IMR-90 (cell line): ENCODE results near the gene RPL19. TPM values are rescaled to one million over a fixed set of nuclear protein-coding genes. Genes with fewer than 3 reads are reported as not detected.

ENCODE experiments used
- ATAC-seq: fragments of 200-7000 bp; cut with Tn5 transposase; 2 replicates; pipeline ENCODE4 v1.9.1; 2020; ENCODE audit warnings: low read depth, mild to moderate bottlenecking, moderate library complexity
- BruUV-seq: library from RNA; stranded (reverse); fragments of 400-500 nt; replicated peaks from 2 replicates; lab custom pipeline; 2021; lab: Mats Ljungman, UMichigan
- CTCF ChIA-PET: fragments of 300-600 bp; formaldehyde crosslinking; extraction: SDS; loops from one replicate; lab custom pipeline; 2021; ENCODE audit warnings: antibody characterized with exemption; lab: Yijun Ruan, JAX
- POLR2A ChIA-PET: fragments of 300-600 bp; sonication (Branson Sonifier 250); formaldehyde crosslinking; loops from one replicate; lab custom pipeline; 2022; ENCODE audit warnings: antibody characterized with exemption; ENCODE audit not compliant: unreplicated experiment; lab: Charles Lee
- DNase-seq: peaks from one replicate; pipeline ENCODE4 v3.0.0; 2013
- H2AFZ ChIP-seq: replicated peaks from 2 replicates; pipeline ENCODE3; 2013; ENCODE audit warnings: low read length, mild to moderate bottlenecking; ENCODE audit not compliant: poor library complexity
- H2AK5ac ChIP-seq: 2 replicates; pipeline ENCODE4 v1.6.1; 2013; ENCODE audit warnings: low read depth, low read length, inconsistent platforms
- H2AK9ac ChIP-seq: replicated peaks from 2 replicates; pipeline ENCODE3; 2013; ENCODE audit warnings: mild to moderate bottlenecking, low read depth, low read length, moderate library complexity; ENCODE audit not compliant: poor library complexity
- H2BK120ac ChIP-seq: 2 replicates; pipeline ENCODE4 v1.6.1; 2013; ENCODE audit warnings: low read depth, low read length, inconsistent platforms
- H2BK15ac ChIP-seq: 3 replicates; pipeline ENCODE4 v1.6.1; 2013; ENCODE audit warnings: low read depth, low read length, inconsistent platforms
- H2BK20ac ChIP-seq: 2 replicates; pipeline ENCODE4 v1.6.1; 2013; ENCODE audit warnings: low read depth, mild to moderate bottlenecking, inconsistent platforms, low read length, moderate library complexity
- H2BK5ac ChIP-seq: 2 replicates; pipeline ENCODE4 v1.6.1; 2013; ENCODE audit warnings: mild to moderate bottlenecking, low read depth, low read length, inconsistent platforms; ENCODE audit not compliant: poor library complexity, severe bottlenecking
- H3K14ac ChIP-seq: replicated peaks from 2 replicates; pipeline ENCODE4 v1.6.1; 2013; ENCODE audit warnings: low read depth, low read length, inconsistent platforms
- H3K18ac ChIP-seq: 2 replicates; pipeline ENCODE4 v1.6.1; 2013; ENCODE audit warnings: low read depth, low read length, control low read depth
- H3K23ac ChIP-seq: 2 replicates; pipeline ENCODE4 v1.6.1; 2013; ENCODE audit warnings: low read depth, low read length, inconsistent platforms
- H3K27ac ChIP-seq: 2 replicates; pipeline ENCODE4 v1.5.1; 2013; ENCODE audit warnings: mild to moderate bottlenecking, control low read depth, low read length; ENCODE audit not compliant: insufficient read depth
- H3K27me3 ChIP-seq: 2 replicates; pipeline ENCODE4 v1.6.1; 2013; ENCODE audit warnings: low read length; ENCODE audit not compliant: control insufficient read depth, insufficient read depth
- H3K36me3 ChIP-seq: 2 replicates; pipeline ENCODE4 v1.6.1; 2013; ENCODE audit warnings: low read length, mixed read lengths; ENCODE audit not compliant: control insufficient read depth, insufficient read depth
- H3K4ac ChIP-seq: 2 replicates; pipeline ENCODE4 v1.6.1; 2013; ENCODE audit warnings: low read depth, low read length, inconsistent platforms
- H3K4me1 ChIP-seq: 2 replicates; pipeline ENCODE4 v1.6.1; 2013; ENCODE audit warnings: low read length, mixed read lengths; ENCODE audit not compliant: control insufficient read depth, insufficient read depth
- H3K4me2 ChIP-seq: 2 replicates; pipeline ENCODE4 v1.6.1; 2013; ENCODE audit warnings: low read depth, mild to moderate bottlenecking, control low read depth, low read length, moderate library complexity
- H3K4me3 ChIP-seq: 2 replicates; pipeline ENCODE4 v1.5.1; 2013; ENCODE audit warnings: low read depth, mild to moderate bottlenecking, control low read depth, low read length, moderate library complexity; ENCODE audit not compliant: insufficient read depth
- H3K56ac ChIP-seq: 2 replicates; pipeline ENCODE4 v1.6.1; 2013; ENCODE audit warnings: low read length, inconsistent platforms; ENCODE audit not compliant: insufficient read depth; ENCODE audit errors: extremely low read depth
- H3K79me1 ChIP-seq, 2 experiments: 2 replicates each; pipeline ENCODE4 v1.6.1; 2013; ENCODE audit warnings: low read length in 2 of 2, inconsistent platforms in 1 of 2, low read depth in 1 of 2
- H3K9ac ChIP-seq: 2 replicates; pipeline ENCODE4 v1.6.1; 2013; ENCODE audit warnings: low read depth, low read length, control low read depth
- H3K9me1 ChIP-seq: 2 replicates; pipeline ENCODE4 v1.6.1; 2013; ENCODE audit warnings: low read length, inconsistent platforms; ENCODE audit not compliant: insufficient read depth
- H3K9me3 ChIP-seq: 2 replicates; pipeline ENCODE4 v1.6.1; 2013; ENCODE audit warnings: low read length; ENCODE audit not compliant: control insufficient read depth, insufficient read depth
- H4K20me1 ChIP-seq: 2 replicates; pipeline ENCODE4 v1.6.1; 2013; ENCODE audit warnings: low read length, inconsistent platforms; ENCODE audit not compliant: insufficient read depth
- H4K5ac ChIP-seq: 2 replicates; pipeline ENCODE4 v1.6.1; 2013; ENCODE audit warnings: mild to moderate bottlenecking, low read depth, low read length, control low read depth
- H4K8ac ChIP-seq, 2 experiments: 2 replicates each; pipeline ENCODE4 v1.6.1; 2013; ENCODE audit warnings: low read depth in 2 of 2, low read length in 2 of 2, control low read depth in 1 of 2, inconsistent platforms in 1 of 2
- H4K91ac ChIP-seq: 2 replicates; pipeline ENCODE4 v1.6.1; 2013; ENCODE audit warnings: low read depth, low read length, inconsistent platforms; ENCODE audit not compliant: insufficient read depth
- BHLHE40 ChIP-seq: fragments of 150-350 bp; IDR thresholded peaks from 2 replicates; pipeline ENCODE4 v1.6.1; 2016; ENCODE audit warnings: mild to moderate bottlenecking, low read depth, low read length
- WGBS, 2 experiments: methylation state at CpG; one replicate each; pipeline versions ENCODE4 v1.1.5 to v1.1.7; 2013; ENCODE audit warnings: missing lambda C conversion rate in 2 of 2; ENCODE audit not compliant: insufficient read length in 1 of 2; ENCODE audit errors: extremely low coverage in 2 of 2; 5-methylcytosine and 5-hydroxymethylcytosine counted together
- dilution Hi-C: fragments of 300-500 bp; cut with HindIII; formaldehyde crosslinking; loops from one replicate; pipeline ENCODE4 v1.14.3; 2018; ENCODE audit warnings: low sequenced_read_pairs; ENCODE audit not compliant: unreplicated experiment
- in situ Hi-C: fragments of 300-500 bp; cut with MboI; formaldehyde crosslinking; loops from 3 replicates; pipeline ENCODE4 v1.14.3; 2019; ENCODE audit warnings: low sequenced_read_pairs, inconsistent platforms, mixed read lengths
- intact Hi-C: fragments of 100-400 bp; cut with micrococcal nuclease; formaldehyde crosslinking; loops from 2 replicates; pipeline ENCODE4 v1.10.0; 2022
- polyA plus RNA-seq, 3 experiments: library from polyadenylated mRNA; depleted of rRNA; stranded (reverse); fragments of >200 nt; gene quantifications; 2 replicates each; pipeline ENCODE4 v1.2.3, GENCODE V29; 2012; ENCODE audit warnings: low replicate concordance in 1 of 3
- total RNA-seq: library from RNA; depleted of rRNA; stranded (reverse); fragments of >200 nt; gene quantifications from 2 replicates; pipeline ENCODE4 v1.2.3, GENCODE V29; 2012

Gene RPL19
- total and polyA plus RNA-seq, 2 of the 4 experiments (the other 2 are of a cell fraction): 2,101 to 2,466 TPM

- in situ Hi-C loops (no loop called here), intact Hi-C loops (no loop called here), dilution Hi-C loops (no loop called here)
- Histone ChIP-seq H3K36me3 (no peaks in the 10 kb centered on the region), H2AK9ac (no peak overlapping the region), H3K4me2 (no peak overlapping the region), H3K14ac (no peak overlapping the region), H2BK20ac (no peak overlapping the region), H3K56ac (no peak overlapping the region), H2BK5ac (no peak overlapping the region), H3K4me1 (peaks cover 3% of the 10 kb centered on the region; the same call in 1 of the 2 replicates), H3K18ac (no peak overlapping the region), H2AK5ac (no peak overlapping the region), H2BK15ac (no peak overlapping the region), H3K23ac (no peak overlapping the region), H4K20me1 (0 out of 2 replicates have a peak, but pooled peaks cover 4% of the 10 kb centered on the region), H2AFZ (no peak overlapping the region), H3K4ac (no peak overlapping the region), H4K91ac (no peak overlapping the region), H3K9me3 (no peaks in the 10 kb centered on the region), H4K8ac (no peak overlapping the region), H4K5ac (no peak overlapping the region), H3K27me3 (peaks cover 28% of the 10 kb centered on the region), H2BK120ac (no peak overlapping the region), H3K9me1 (peaks cover 7% of the 10 kb centered on the region; the same call in 1 of the 2 replicates), H3K79me1 (no peaks in the 10 kb centered on the region), H3K27ac (no peak overlapping the region), H3K4me3 (no peak overlapping the region), H3K9ac (no peak overlapping the region)
- CTCF ChIA-PET: no interaction called here
- BruUV-seq: no TSS peak
- DNase-seq (no peak), ATAC-seq (no peak)
- WGBS, 2 experiments: 89% methylated on average over 8 of the region's 14 CpGs; no CpG with 5 or more reads in 1 of the 2 experiments
- POLR2A ChIA-PET: no interaction called here
- TF ChIP-seq BHLHE40: no peak
Observed at GRCh38 chr17:39169101-39169500, 31.0 kb upstream of the RPL19 start.
